Lung microvascular endothelial cell (primary cell): ENCODE results near the gene SRSF6. TPM values are rescaled to one million over a fixed set of nuclear protein-coding genes. Genes with fewer than 3 reads are reported as not detected.
A peak's percentile ranks its signal among the peaks of the same experiment; 100 is the strongest.
"Not testable (repeated sequence)": the region's sequence is repeated elsewhere in the genome, so short reads cannot be mapped to it uniquely, and the experiment has no call there.

Experiments
- DNase-seq, 2 donors: peaks; one replicate each; pipeline versions ENCODE4 v3.0.0 to v3.0.0-alpha.2; 2010; ENCODE audit warnings: low read depth in 2 of 2
- total RNA-seq: library from RNA; depleted of rRNA; stranded (reverse); fragments of >200 nt; gene quantifications from 2 replicates; pipeline ENCODE4 v1.2.1, GENCODE V29; 2014

Gene SRSF6
- total RNA-seq, 1 donor from 2014 or later, result 38.9 TPM

DNA sequence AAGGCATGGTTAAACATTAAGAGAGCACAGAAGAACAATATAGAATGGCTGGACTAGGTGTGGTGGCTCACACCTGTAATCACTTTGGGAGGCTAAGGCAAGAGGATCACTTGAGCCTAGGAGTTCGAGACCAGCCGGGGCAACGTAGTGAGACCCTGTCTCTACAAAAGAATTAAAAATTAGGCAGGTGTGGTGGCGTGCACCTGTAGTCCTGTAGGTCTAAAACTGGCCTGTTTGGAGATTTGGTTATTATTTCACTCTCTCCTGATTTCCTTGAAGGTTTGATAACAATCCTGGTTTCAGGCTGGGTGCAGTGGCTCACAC, 15.6 kb downstream of the SRSF6 start:
- DNase-seq, result no peak

DNA sequence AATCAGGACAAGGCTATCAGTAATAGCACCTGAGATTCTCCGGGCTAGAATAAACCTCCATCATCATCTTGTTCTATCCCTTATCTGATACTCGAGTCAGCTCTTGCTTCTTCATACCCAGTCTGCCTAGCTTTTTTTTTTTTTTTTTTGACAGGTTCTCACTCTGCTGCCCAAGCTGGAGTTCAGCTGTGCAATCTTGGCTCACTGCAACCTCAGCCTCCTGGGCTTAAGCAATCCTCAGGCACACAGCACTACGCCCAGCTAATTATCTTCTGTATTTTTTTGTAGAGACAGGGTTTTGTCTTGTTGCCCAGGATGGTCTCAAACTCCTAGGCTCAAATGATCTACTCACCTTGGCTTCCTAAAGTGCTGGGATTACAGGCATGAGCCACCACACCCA, 19.5 kb downstream of the SRSF6 start:
- DNase-seq, result no peak

DNA sequence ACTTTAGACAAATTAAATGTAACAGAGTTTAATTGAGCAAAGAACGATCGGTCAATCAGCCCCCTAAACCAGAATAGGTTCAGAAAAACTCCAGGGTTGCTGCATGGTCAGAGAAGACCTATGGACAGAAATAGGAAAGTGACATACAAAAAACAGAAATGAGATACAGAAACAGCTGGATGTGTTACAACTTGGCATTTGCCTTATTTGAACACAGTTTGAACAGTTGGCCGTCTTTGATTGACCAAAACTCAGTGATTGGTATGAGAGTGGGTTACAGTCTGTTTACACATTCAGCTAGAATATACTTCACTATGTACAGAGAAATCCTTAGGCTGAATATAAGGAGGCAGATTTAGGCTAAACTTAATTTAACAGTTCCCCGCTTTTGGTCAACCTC, 19.9 kb downstream of the SRSF6 start:
- DNase-seq, result no peak

DNA sequence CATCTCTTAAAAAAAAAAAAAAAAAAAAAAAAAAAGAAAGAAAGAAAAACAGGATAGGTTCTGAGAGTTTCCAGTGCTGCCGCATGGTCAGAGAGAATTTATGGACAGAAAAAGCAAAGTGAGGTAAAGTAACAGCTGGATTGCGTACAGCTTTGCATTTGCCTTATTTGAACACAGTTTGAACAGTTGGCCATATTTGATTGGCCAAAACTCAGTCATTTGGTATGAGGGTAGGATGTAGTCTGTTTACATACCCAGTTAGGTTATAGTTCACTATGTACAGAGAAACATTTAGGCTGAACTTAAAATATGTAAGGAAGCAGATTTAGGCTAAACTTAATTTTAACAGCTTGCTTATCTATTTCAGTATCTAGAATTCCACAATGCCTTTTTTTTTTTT, 32.3 kb downstream of the SRSF6 start:
- DNase-seq, result no peak

DNA sequence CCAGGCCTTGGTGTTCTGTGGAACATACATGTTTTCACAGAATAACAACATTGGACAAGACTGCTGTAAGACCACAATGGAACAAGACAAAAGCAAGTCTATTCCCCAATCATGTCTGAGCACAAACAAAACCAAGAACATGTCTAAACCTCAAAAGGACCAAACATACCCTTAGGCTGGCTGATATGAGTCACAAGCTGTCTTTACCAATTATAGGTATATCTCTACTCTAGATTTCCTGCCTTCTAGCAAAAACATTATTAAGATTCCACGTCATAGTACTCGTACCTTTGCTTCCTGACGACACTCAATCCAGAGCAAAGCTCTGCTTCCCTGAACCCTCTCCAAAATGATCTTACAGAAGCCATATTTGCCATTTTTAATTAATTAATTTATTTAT, 34.4 kb downstream of the SRSF6 start:
- no peak for DNase-seq

DNA sequence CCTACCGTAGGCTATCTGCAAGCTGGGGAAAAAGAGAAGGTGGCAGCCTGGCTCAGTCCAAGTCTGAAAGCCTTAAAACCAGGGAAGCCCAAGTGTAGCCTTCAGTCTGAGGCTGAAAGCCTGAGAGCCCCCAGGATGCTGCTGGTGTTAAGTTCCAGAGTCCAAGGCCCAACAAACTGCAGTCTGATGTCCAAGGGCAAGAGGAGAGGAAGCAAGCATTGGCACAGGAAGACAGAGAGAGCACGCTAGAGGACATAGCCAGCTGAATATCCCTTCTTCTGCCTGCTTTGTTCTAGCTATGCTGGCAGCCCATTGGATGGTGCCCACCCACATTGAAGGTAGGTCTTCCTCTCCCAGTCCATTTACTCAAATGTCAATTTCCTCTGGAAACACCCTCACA, 37.7 kb downstream of the SRSF6 start:
- DNase-seq, result no peak

DNA sequence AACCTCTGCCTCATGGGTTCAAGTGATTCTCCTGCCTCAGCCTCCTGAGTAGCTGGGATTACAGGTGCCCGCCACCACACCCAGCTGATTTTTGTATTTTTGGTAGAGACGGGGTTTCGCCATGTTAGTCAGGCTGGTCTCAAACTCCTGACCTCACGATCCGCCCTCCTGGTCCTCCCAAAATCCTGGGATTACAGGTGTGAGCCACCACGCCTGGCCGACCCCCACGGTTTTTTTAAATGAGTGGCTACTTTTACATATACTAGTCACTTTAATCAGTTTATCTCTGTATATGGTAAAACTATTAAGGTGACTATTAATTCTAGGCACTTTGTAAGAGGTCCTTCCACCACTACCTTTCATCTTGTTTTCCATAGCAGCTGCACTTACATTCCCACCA, 44.3 kb downstream of the SRSF6 start:
- not testable (repeated sequence) for DNase-seq

DNA sequence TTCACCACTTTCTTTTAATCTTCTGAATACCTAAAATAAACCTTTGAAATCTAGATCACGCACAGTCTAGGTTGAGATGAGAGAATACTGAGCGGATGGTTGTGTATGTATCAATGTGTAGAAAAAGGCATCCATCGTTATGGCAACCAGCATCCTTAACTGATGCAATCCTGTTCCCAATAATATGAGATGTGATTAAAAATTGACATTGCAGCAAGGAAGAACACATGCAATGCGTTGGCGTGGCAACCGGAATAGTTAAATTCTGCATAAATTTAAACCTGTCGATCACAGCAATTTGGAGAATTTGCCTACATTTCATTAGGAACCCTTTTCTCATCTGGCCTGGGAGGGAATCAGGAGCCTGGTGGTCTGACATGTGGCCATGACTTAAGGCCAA, 48.5 kb downstream of the SRSF6 start:
- no peak for DNase-seq

DNA sequence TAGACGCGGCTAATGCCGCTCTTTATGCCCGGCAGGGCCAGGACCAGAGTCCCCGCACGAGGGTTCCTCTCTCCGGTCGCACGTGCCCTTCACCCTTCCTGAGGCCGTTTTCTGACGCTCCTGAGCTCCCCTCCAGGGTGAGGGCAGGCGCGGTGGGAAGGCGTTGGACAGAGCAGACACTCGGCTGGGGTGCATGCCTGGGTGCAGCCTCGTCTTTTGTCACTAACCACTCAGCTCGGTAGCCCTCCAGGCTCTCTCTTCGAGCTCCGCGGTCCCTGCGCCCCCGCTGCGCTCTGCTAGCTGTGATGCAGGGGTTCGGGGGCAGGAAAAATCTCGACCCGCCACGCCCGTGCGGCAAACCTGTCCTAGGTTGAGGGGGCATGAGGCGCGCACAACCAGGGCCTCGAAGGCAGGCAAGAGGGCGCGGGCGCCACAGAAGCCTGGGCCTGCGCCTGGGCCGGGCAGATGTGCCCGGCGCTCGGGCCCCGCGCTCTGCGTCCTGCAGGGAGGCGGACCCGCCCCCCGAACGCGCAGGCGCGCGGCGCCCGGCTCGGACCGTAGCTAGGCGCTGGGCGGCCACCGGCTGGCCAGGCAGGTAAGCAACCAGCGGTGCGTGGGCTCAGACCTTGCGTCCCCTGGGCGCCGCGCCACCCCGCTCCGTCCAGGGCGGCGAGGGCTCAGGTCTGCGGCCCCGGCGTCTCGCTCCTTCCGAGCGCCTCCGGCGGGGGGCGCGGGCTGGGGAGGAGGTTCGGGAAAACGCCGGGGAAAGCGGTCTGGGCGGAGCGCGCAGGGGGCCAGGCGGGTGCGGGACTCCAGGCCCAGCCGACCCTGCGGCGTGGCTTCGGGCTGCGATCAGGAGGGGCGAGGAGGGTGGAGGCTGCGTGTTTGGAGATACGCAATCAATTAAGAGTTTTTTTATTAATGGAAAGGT, 49.7 kb downstream of the SRSF6 start, which contains the start of gene L3MBTL1:
L3MBTL1 (plus strand) TSS at position 548 of the 931 bp plus-strand sequence. CDS start 5,807 bp downstream, outside the sequence.
- peak; percentile 27 to 66 for DNase-seq

DNA sequence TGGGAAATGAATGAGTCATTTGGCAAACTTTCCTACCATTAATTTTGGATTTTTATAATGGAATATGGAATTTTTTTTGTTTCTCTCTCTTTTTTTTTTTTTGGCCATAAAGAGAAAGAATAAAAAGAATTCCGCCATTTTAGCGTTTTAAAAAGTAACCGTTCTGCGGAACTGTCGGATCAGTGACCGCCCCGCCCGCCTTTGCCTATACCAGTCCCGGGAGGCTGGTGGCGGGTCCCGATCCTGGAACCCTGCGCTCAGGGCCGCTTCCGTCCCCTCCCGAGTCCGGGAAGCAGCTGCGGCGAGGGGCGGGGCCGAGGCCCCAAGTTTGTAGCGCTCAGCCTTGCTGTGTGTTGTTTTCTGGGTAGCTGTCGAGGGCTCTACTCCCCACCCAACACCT, 50.4 kb downstream of the SRSF6 start:
- DNase-seq, result no peak

DNA sequence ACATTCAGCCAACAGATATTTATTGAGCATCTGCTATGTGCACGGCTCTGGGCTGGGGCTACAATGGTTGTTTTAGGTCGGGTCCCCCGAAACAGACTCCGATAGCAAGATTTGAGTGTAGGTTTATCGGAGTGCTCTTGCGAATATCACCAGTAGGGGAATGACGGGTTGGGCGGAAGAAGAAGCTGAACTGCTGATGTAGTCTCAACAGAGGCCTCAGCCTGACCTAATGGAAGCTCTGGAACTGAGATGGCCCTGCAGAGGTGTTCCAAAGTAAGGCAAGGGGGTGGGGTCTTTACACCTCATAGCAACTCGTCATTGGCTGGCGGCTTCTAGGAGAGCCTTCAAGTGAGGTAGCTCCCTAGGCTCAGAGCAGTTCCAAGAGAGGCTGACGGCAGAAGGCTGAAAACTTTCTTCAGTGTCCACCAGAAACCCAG, 50.9 kb downstream of the SRSF6 start:
- no peak for DNase-seq

DNA sequence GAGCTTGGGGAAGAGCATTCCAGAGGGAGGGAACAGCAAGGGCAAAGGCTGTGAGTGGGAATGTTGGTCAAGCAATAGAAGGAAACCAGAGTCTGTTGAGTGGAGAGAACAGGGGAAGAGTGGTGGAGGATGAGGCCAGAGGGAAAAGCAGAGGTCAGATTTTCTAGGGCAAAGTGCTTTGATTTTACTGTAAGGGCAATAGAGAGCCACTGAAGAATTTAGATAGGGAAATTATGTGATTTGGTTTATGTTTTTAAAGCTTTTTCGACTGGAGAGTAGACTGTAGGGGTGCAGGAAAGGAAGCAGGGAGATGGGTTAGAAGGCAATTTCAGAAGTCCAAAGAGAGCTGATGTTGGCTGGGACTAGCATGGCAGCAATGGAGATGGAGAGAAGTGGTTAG, 54.2 kb downstream of the SRSF6 start:
- no peak for DNase-seq

DNA sequence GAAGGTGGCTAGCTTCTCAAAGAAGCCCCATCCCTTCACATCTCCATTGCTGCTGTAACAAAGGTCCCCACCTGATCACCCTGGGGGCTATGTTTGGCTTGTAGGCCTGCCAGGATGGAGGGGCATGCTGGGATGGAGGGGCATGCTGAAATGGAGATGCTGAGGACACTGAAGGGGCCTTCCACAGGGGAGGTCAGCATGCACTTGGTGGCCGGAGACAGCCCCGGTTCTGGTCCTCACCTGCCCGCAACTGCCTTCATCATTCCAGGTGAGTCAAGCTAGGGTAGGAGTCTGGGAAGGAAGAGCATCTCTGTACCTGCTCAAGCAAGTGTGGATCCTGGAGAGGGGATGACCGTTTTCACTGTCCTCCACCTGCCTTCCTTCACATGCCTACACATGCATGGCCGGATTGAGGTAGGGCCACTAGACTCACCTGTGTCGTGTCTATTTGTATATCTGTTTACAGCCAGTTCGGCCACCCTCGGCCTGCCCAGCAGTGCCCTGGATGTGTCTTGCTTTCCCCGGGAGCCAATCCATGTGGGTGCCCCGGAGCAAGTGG, 55.8 kb downstream of the SRSF6 start:
- no peak for DNase-seq

Other genes starting within 250 kb of the SRSF6 start
- gene L3MBTL1, start 49.8 kb downstream of the SRSF6 start, total RNA-seq, result 1.5 and 2.6 TPM in 2 replicates
- not detected in 2 replicates for gene SGK2, start 101.1 kb downstream of the SRSF6 start, total RNA-seq
- gene IFT52, start 133.0 kb downstream of the SRSF6 start, total RNA-seq, result 26.8 and 27.7 TPM in 2 replicates
- 2.2 and 7.4 TPM in 2 replicates for gene MYBL2, start 209.2 kb downstream of the SRSF6 start, total RNA-seq